Activated CD4-positive, alpha-beta T cell treated with anti-CD3 and anti-CD28 coated beads for 36 hours (primary cell): ENCODE results near the gene NSD1. TPM values are rescaled to one million over a fixed set of nuclear protein-coding genes. Genes with fewer than 3 reads are reported as not detected.

Experiments
- ATAC-seq: fragments of 200-7000 bp; cut with Tn5 transposase; one replicate; pipeline ENCODE4 v1.10.0; 2021; ENCODE audit warnings: mild to moderate bottlenecking, moderate library complexity
- CTCF ChIA-PET: fragments of 350-600 bp; sonication (Branson Sonifier 250); formaldehyde crosslinking; loops from one replicate; lab custom pipeline; 2021; ENCODE audit warnings: antibody characterized with exemption; lab: Charles Lee
- POLR2A ChIA-PET: fragments of 350-600 bp; sonication (Branson Sonifier 250); formaldehyde crosslinking; loops from one replicate; lab custom pipeline; 2021; ENCODE audit warnings: antibody characterized with exemption, inconsistent platforms; lab: Charles Lee
- DNase-seq: peaks from one replicate; pipeline ENCODE4 v3.0.0-alpha.2; 2020
- H3K27ac Mint-ChIP-seq: one replicate; pipeline ENCODE4 v1.8.0; 2021; ENCODE audit warnings: mixed read lengths
- H3K27me3 Mint-ChIP-seq: one replicate; pipeline ENCODE4 v1.8.0; 2021; ENCODE audit warnings: mixed read lengths
- H3K36me3 Mint-ChIP-seq: one replicate; pipeline ENCODE4 v1.8.0; 2021; ENCODE audit warnings: low read depth, mixed read lengths
- H3K4me1 Mint-ChIP-seq: one replicate; pipeline ENCODE4 v1.8.0; 2021; ENCODE audit warnings: mixed read lengths
- H3K4me3 Mint-ChIP-seq: one replicate; pipeline ENCODE4 v1.8.0; 2021; ENCODE audit warnings: mild to moderate bottlenecking, moderate library complexity, mixed read lengths
- H3K9me3 Mint-ChIP-seq: one replicate; pipeline ENCODE4 v1.8.0; 2021; ENCODE audit warnings: low read depth, mixed read lengths
- intact Hi-C, 2 experiments: fragments of 100-400 bp; cut with DNase I in 1 of 2; cut with micrococcal nuclease in 1 of 2; formaldehyde crosslinking; loops; one replicate each; pipeline versions ENCODE4 v1.14.2 to v1.15.1; 2022 to 2024; cut with DNase I, micrococcal nuclease
- total RNA-seq, 2 experiments: library from RNA; stranded (reverse); gene quantifications; one replicate each; pipeline ENCODE4 v1.2.3, GENCODE V29; 2021

NSD1 gene
- total RNA-seq, 2 experiments from 2014 or later: 65.6 to 68.2 TPM

- Mint-ChIP-seq H3K27me3 (no peaks in the 10 kb centered on the region), H3K36me3 (peaks cover 52% of the 10 kb centered on the region), H3K27ac (no peak overlapping the region), H3K4me3 (no peak overlapping the region), H3K4me1 (peaks cover 23% of the 10 kb centered on the region), H3K9me3 (no peaks in the 10 kb centered on the region)
- ATAC-seq (no peak), DNase-seq (no peak)
- CTCF ChIA-PET: interaction anchor here (0.6 to 2.4 kb wide), 5 partner anchors 8 to 180 kb away, joined by 3 to 10 read pairs (median 3); partner anchors contain the start of genes PRELID1 and RAB24
- POLR2A ChIA-PET: no interaction called here
- intact Hi-C loops: no loop called here
Measured at GRCh38 chr5:177293819-177294581, 160.4 kb downstream of the NSD1 start.

- intact Hi-C loops: no loop called here
- no peaks in the 10 kb centered on the region for H3K9me3 Mint-ChIP-seq
- H3K36me3 Mint-ChIP-seq: peaks cover 48% of the 10 kb centered on the region
- DNase-seq (no peak), ATAC-seq (no peak)
- ChIA-PET CTCF (interaction anchor here (1.0 to 2.4 kb wide), 3 partner anchors 7 to 180 kb away, joined by 3 to 10 read pairs (median 6); partner anchors contain the start of gene MXD3), POLR2A (no interaction called here)
- H3K4me1 Mint-ChIP-seq: peaks cover 28% of the 10 kb centered on the region
- H3K4me3 Mint-ChIP-seq: no peak overlapping the region
- H3K27me3 Mint-ChIP-seq: no peaks in the 10 kb centered on the region
- no peak overlapping the region for H3K27ac Mint-ChIP-seq
Measured at GRCh38 chr5:177294632-177295031, 161.1 kb downstream of the NSD1 start.

GRCh38 chr5:177295924-177296323, 162.4 kb downstream of the NSD1 start:
- peaks cover 46% of the 10 kb centered on the region for H3K36me3 Mint-ChIP-seq
- no peaks in the 10 kb centered on the region for H3K27me3 Mint-ChIP-seq
- no peak overlapping the region for H3K4me3 Mint-ChIP-seq
- ATAC-seq (no peak), DNase-seq (no peak)
- peaks cover 40% of the 10 kb centered on the region for H3K4me1 Mint-ChIP-seq
- H3K27ac Mint-ChIP-seq: peak overlapping the region; percentile 72
- ChIA-PET CTCF (interaction anchor here (1.0 to 7.1 kb wide), 3 partner anchors 14 to 182 kb away, joined by 3 to 46 read pairs (median 10); partner anchors contain the start of gene MXD3), POLR2A (no interaction called here)
- intact Hi-C loops: no loop called here
- no peaks in the 10 kb centered on the region for H3K9me3 Mint-ChIP-seq

- peaks cover 46% of the 10 kb centered on the region for H3K4me1 Mint-ChIP-seq
- ChIA-PET CTCF (interaction anchor here (2.2 to 7.1 kb wide), 2 partner anchors 13 to 183 kb away, joined by 10 to 46 read pairs; no protein-coding TSS in a partner anchor), POLR2A (interaction anchor here (0.6 kb wide), 1 partner anchor 24 kb away, joined by 4 read pairs; no protein-coding TSS in a partner anchor)
- H3K27me3 Mint-ChIP-seq: no peaks in the 10 kb centered on the region
- H3K27ac Mint-ChIP-seq: peak overlapping the region; percentile 2
- intact Hi-C loops: no loop called here
- H3K9me3 Mint-ChIP-seq: no peaks in the 10 kb centered on the region
- no peak overlapping the region for H3K4me3 Mint-ChIP-seq
- no peak for DNase-seq
- ATAC-seq: no peak
- peaks cover 48% of the 10 kb centered on the region for H3K36me3 Mint-ChIP-seq
Measured at GRCh38 chr5:177296581-177296980, 163.0 kb downstream of the NSD1 start.

GRCh38 chr5:177297922-177298321, 164.3 kb downstream of the NSD1 start:
- peaks cover 56% of the 10 kb centered on the region for H3K4me1 Mint-ChIP-seq
- no peaks in the 10 kb centered on the region for H3K27me3 Mint-ChIP-seq
- no peak overlapping the region for H3K27ac Mint-ChIP-seq
- H3K9me3 Mint-ChIP-seq: no peaks in the 10 kb centered on the region
- H3K36me3 Mint-ChIP-seq: peaks cover 42% of the 10 kb centered on the region
- no peak overlapping the region for H3K4me3 Mint-ChIP-seq
- ChIA-PET POLR2A (interaction anchor here (1.0 kb wide), 1 partner anchor 12 kb away, joined by 3 read pairs; no protein-coding TSS in a partner anchor), CTCF (interaction anchor here (0.6 to 7.1 kb wide), 6 partner anchors 12 to 184 kb away, joined by 3 to 46 read pairs (median 6); no protein-coding TSS in a partner anchor)
- DNase-seq (no peak), ATAC-seq (no peak)
- intact Hi-C loops: no loop called here

- Mint-ChIP-seq H3K27me3 (no peaks in the 10 kb centered on the region), H3K9me3 (no peaks in the 10 kb centered on the region), H3K4me1 (peaks cover 57% of the 10 kb centered on the region), H3K4me3 (no peak overlapping the region), H3K27ac (peak overlapping the region; percentile 62), H3K36me3 (peaks cover 35% of the 10 kb centered on the region)
- DNase-seq (no peak), ATAC-seq (no peak)
- ChIA-PET CTCF (interaction anchor here (3.5 to 7.1 kb wide), 2 partner anchors 10 to 186 kb away, joined by 13 to 46 read pairs; no protein-coding TSS in a partner anchor), POLR2A (no interaction called here)
- intact Hi-C loops: loop anchor here (5.0 to 10.0 kb wide), 3 partner anchors 167 to 905 kb away; partner anchors contain the start of genes HNRNPAB (in 1 of the 2), NSD1 (in 1 of the 2) and UIMC1 (in 1 of the 2)
Measured at GRCh38 chr5:177299697-177300096, 166.1 kb downstream of the NSD1 start.

GRCh38 chr5:177300236-177300880, 166.8 kb downstream of the NSD1 start:
- H3K27ac Mint-ChIP-seq: peak overlapping the region; percentile 79
- ATAC-seq (peak; percentile 23), DNase-seq (peak; percentile 61)
- no peak overlapping the region for H3K4me3 Mint-ChIP-seq
- CTCF ChIA-PET: interaction anchor here (0.5 to 7.1 kb wide), 5 partner anchors 9 to 187 kb away, joined by 3 to 46 read pairs (median 7); no protein-coding TSS in a partner anchor
- H3K4me1 Mint-ChIP-seq: peaks cover 61% of the 10 kb centered on the region
- POLR2A ChIA-PET: no interaction called here
- H3K36me3 Mint-ChIP-seq: peaks cover 36% of the 10 kb centered on the region
- intact Hi-C loops: loop anchor here (5.0 to 10.0 kb wide), 3 partner anchors 168 to 904 kb away; partner anchors contain the start of genes HNRNPAB (in 1 of the 2), NSD1 (in 1 of the 2) and UIMC1 (in 1 of the 2)
- no peaks in the 10 kb centered on the region for H3K9me3 Mint-ChIP-seq
- H3K27me3 Mint-ChIP-seq: no peaks in the 10 kb centered on the region

- Mint-ChIP-seq H3K9me3 (no peaks in the 10 kb centered on the region), H3K27me3 (no peaks in the 10 kb centered on the region), H3K27ac (peak overlapping the region; percentile 34), H3K4me1 (peaks cover 61% of the 10 kb centered on the region), H3K36me3 (peaks cover 37% of the 10 kb centered on the region), H3K4me3 (no peak overlapping the region)
- CTCF ChIA-PET: interaction anchor here (0.8 to 7.1 kb wide), 5 partner anchors 7 to 187 kb away, joined by 3 to 46 read pairs (median 7); no protein-coding TSS in a partner anchor
- intact Hi-C loops: loop anchor here (5.0 to 10.0 kb wide), 3 partner anchors 169 to 904 kb away; partner anchors contain the start of genes HNRNPAB (in 1 of the 2), NSD1 (in 1 of the 2) and UIMC1 (in 1 of the 2)
- ATAC-seq (no peak), DNase-seq (no peak)
- POLR2A ChIA-PET: no interaction called here
Measured at GRCh38 chr5:177300951-177301350, 167.4 kb downstream of the NSD1 start.

- no peak for ATAC-seq
- H3K27me3 Mint-ChIP-seq: no peaks in the 10 kb centered on the region
- no peaks in the 10 kb centered on the region for H3K9me3 Mint-ChIP-seq
- peak; percentile 37 for DNase-seq
- ChIA-PET CTCF (interaction anchor here (0.8 to 7.1 kb wide), 7 partner anchors 8 to 188 kb away, joined by 3 to 46 read pairs (median 6); no protein-coding TSS in a partner anchor), POLR2A (no interaction called here)
- H3K27ac Mint-ChIP-seq: peak overlapping the region; percentile 38
- intact Hi-C loops: loop anchor here (2.0 to 10.0 kb wide), 5 partner anchors 125 to 903 kb away; partner anchors contain the start of genes GRK6 (in 1 of the 2), HNRNPAB (in 1 of the 2), NSD1 (in 1 of the 2) and UIMC1 (in 1 of the 2)
- H3K36me3 Mint-ChIP-seq: peaks cover 37% of the 10 kb centered on the region
- peaks cover 60% of the 10 kb centered on the region for H3K4me1 Mint-ChIP-seq
- peak overlapping the region; percentile 93 for H3K4me3 Mint-ChIP-seq
Measured at GRCh38 chr5:177301503-177302165, 168.1 kb downstream of the NSD1 start.

- POLR2A ChIA-PET: no interaction called here
Measured at GRCh38 chr5:177302354-177303110, 169.0 kb downstream of the NSD1 start.

More at GRCh38 chr5:177302354-177303110, 169.0 kb downstream of the NSD1 start:
- Mint-ChIP-seq H3K4me3 (peak overlapping the region; percentile 93), H3K36me3 (peaks cover 39% of the 10 kb centered on the region), H3K27ac (peak overlapping the region; percentile 79), H3K4me1 (peaks cover 59% of the 10 kb centered on the region), H3K27me3 (no peaks in the 10 kb centered on the region), H3K9me3 (no peaks in the 10 kb centered on the region)
- intact Hi-C loops: loop anchor here (1.0 to 10.0 kb wide), 11 partner anchors 10 to 902 kb away; partner anchors contain the start of genes NSD1 (in 2 of the 2), GRK6 (in 1 of the 2), HNRNPAB (in 1 of the 2) and LMAN2 (in 1 of the 2)
- peak; percentile 28 for DNase-seq
- CTCF ChIA-PET: interaction anchor here (1.0 to 1.5 kb wide), 3 partner anchors 9 to 26 kb away, joined by 4 to 6 read pairs (median 5); no protein-coding TSS in a partner anchor
- ATAC-seq: no peak
